ENCODE measurements around the gene ENDOV. TPM values are rescaled to one million over a fixed set of nuclear protein-coding genes. Genes with fewer than 3 reads are reported as not detected.

The ENDOV gene
- total and polyA plus RNA-seq, 8 donors = 2.3 to 122 (median 13.2) TPM

DNA sequence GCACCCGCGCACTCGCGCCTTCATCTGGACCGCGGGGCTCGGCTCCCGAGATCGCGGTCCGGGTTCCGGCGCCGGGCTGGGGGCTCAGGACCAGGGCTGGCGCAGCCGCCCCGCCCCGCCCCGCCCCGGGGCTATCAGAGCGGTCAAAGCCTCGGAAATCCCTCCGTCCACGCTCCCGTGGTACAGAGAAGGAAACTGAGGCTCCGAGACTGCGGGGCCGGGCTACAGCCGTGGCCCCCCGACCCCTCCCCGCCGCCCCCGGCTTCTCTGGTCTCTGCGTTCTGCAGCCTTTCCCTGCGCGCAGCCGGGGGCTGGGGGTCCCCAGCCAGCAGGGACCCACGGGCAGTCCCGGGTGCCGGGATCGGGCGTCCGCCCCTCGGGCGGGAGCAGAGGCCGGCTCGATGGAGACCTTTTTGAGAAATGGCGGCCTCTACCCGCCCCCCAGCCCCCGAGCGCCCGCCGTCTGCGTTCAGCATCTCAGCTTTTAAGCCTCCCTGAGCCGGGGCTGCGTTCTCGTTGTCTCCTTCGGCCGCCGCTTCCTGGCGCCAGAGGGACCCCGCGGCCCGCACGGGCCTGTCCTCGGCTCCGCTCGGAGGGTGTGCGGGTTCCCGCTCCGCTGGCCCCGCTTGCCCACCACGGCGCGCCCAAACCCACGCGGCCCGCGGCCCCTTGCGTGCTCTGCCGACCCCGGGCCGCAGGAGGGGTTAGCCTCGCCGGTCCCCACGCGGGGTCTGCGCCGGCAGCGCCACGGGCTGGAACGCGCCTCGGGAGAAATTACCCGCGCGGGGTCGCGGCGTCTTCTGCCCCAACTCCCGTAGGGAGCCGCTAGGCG is 62.9 kb downstream of the ENDOV start:
- Histone ChIP-seq H3K4me1 (peaks cover 43 to 59% (median 53%) of the 10 kb centered on the region in 4 donors), H3K9me3 (no peaks in the 10 kb centered on the region), H3K27ac (peak overlapping the region in 1 of 5 donors; percentile 18), H3K4me3 (peak overlapping the region; percentile 39 to 49 (median 45)), H3K36me3 (peaks cover 0 to 4% (median 0%) of the 10 kb centered on the region in 4 donors), H3K27me3 (peaks cover 19 to 100% (median 97%) of the 10 kb centered on the region in 3 donors)
- intact Hi-C loops (cut with DNase I; ENCODE audit: low total_unique reads) = no loop called here
- peak in 1 of 2 donors; percentile 82 for DNase-seq
- TF ChIP-seq EP300 (IDR thresholded peaks at IDR 0.05) = no peak
- peak in 2 of 7 experiments; percentile 22 for TF ChIP-seq CTCF (IDR thresholded peaks at IDR 0.05)
- no peak for TF ChIP-seq POLR2AphosphoS5 (IDR thresholded peaks at IDR 0.05)
- TF ChIP-seq POLR2A (IDR thresholded peaks at IDR 0.05) = no peak
- WGBS, 5 donors = 2 to 6% (median 3%) methylated on average over 16 to 103 of the region's 103 CpGs

GRCh38 chr17:80478487-80479245 is 63.7 kb downstream of the ENDOV start:
- Histone ChIP-seq H3K4me3 (peak overlapping the region; percentile 39 to 49 (median 45)), H3K9me3 (no peaks in the 10 kb centered on the region), H3K27me3 (peaks cover 19 to 100% (median 90%) of the 10 kb centered on the region in 3 donors), H3K36me3 (no peaks in the 10 kb centered on the region), H3K4me1 (peaks cover 43 to 59% (median 53%) of the 10 kb centered on the region in 4 donors), H3K27ac (peak overlapping the region in 1 of 5 donors; percentile 18)
- DNase-seq = no peak
- intact Hi-C loops (cut with DNase I; ENCODE audit: low total_unique reads) = no loop called here
- TF ChIP-seq POLR2A (IDR thresholded peaks at IDR 0.05) (no peak), CTCF (IDR thresholded peaks at IDR 0.05) (no peak), POLR2AphosphoS5 (IDR thresholded peaks at IDR 0.05) (no peak), EP300 (IDR thresholded peaks at IDR 0.05) (no peak)
- WGBS, 5 donors = 7 to 9% (median 7%) methylated on average over 33 to 51 of the region's 51 CpGs

- Histone ChIP-seq H3K9me3 (no peaks in the 10 kb centered on the region), H3K27me3 (peaks cover 19 to 100% (median 85%) of the 10 kb centered on the region in 3 donors), H3K27ac (no peak overlapping the region), H3K36me3 (no peaks in the 10 kb centered on the region), H3K4me1 (peaks cover 43 to 55% (median 53%) of the 10 kb centered on the region in 4 donors), H3K4me3 (no peak overlapping the region)
- TF ChIP-seq CTCF (IDR thresholded peaks at IDR 0.05) = no peak
- no peak for TF ChIP-seq EP300 (IDR thresholded peaks at IDR 0.05)
- TF ChIP-seq POLR2AphosphoS5 (IDR thresholded peaks at IDR 0.05) = no peak
- no peak for TF ChIP-seq POLR2A (IDR thresholded peaks at IDR 0.05)
- DNase-seq = no peak
- 47 to 62% (median 55%) methylated on average over 9 of the region's 9 CpGs for WGBS, 5 donors
- intact Hi-C loops (cut with DNase I; ENCODE audit: low total_unique reads) = no loop called here
Measured at GRCh38 chr17:80479246-80479566, 64.2 kb downstream of the ENDOV start.

DNA sequence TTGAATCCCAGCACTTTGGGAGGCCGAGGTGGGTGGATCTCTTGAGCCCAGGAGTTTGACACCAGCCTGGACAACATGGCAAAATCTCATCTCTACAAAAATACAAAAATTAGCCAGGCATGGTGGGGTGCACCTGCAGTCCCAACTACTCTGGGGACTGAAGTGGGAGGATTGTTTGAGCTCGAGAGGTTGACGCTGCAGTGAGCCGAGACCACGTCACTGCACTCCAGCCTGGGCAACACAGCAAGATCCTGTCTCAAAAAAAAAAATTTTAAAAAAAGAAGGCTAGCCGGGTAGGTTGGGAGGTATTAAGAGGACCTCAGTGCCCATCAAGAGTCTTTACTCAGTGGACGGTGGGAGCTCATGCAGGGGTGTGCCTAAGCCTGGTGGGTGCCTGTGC is 65.3 kb downstream of the ENDOV start:
- H3K27me3 ChIP-seq = peaks cover 19 to 98% (median 74%) of the 10 kb centered on the region in 3 donors
- no peaks in the 10 kb centered on the region for H3K36me3 ChIP-seq
- no peak overlapping the region for H3K4me3 ChIP-seq
- no peak overlapping the region for H3K27ac ChIP-seq
- no peaks in the 10 kb centered on the region for H3K9me3 ChIP-seq
- peaks cover 35 to 44% (median 43%) of the 10 kb centered on the region in 4 donors for H3K4me1 ChIP-seq
- DNase-seq = no peak
- TF ChIP-seq CTCF (IDR thresholded peaks at IDR 0.05) (no peak), EP300 (IDR thresholded peaks at IDR 0.05) (no peak), POLR2AphosphoS5 (IDR thresholded peaks at IDR 0.05) (no peak), POLR2A (IDR thresholded peaks at IDR 0.05) (no peak)
- intact Hi-C loops (cut with DNase I; ENCODE audit: low total_unique reads) = no loop called here
- 77 to 90% (median 87%) methylated on average over 7 of the region's 7 CpGs for WGBS, 5 donors

All from stomach (tissue), 9 donors.